ENCODE results near the gene E2F3. TPM values are rescaled to one million over a fixed set of nuclear protein-coding genes. Genes with fewer than 3 reads are reported as not detected.

Gene E2F3
- total and polyA plus RNA-seq, 4 donors, result 5.4 to 36.4 (median 17.0) TPM

- no peaks in the 10 kb centered on the region for H3K4me1 ChIP-seq (ENCODE audit: control insufficient read depth, insufficient read depth, low read length)
- no peaks in the 10 kb centered on the region for H3K27me3 ChIP-seq (ENCODE audit: control insufficient read depth, insufficient read depth, low read length)
- H3K36me3 ChIP-seq (ENCODE audit: control insufficient read depth, insufficient read depth, low read length), result no peaks in the 10 kb centered on the region
- H3K27ac ChIP-seq (ENCODE audit: low read depth, low read length), result no peak overlapping the region
- DNase-seq (ENCODE audit: low read depth in 4 of 6, low spot score in 6 of 6), result no peak
- H3K4me3 ChIP-seq (ENCODE audit: low read depth, low read length), result no peak overlapping the region
- no peaks in the 10 kb centered on the region for H3K9me3 ChIP-seq (ENCODE audit: control insufficient read depth, insufficient read depth, low read length)
- WGBS (ENCODE audit: insufficient coverage), result no CpG with 5 or more reads among the region's 1 CpG
Observed at GRCh38 chr6:20441236-20441635, 39.6 kb downstream of the E2F3 start.

- H3K9me3 ChIP-seq (ENCODE audit: control insufficient read depth, insufficient read depth, low read length), result no peaks in the 10 kb centered on the region
- DNase-seq (ENCODE audit: low read depth in 4 of 6, low spot score in 6 of 6), result no peak
- peaks cover under 1% of the 10 kb centered on the region for H3K4me1 ChIP-seq (ENCODE audit: control insufficient read depth, insufficient read depth, low read length)
- H3K36me3 ChIP-seq (ENCODE audit: control insufficient read depth, insufficient read depth, low read length), result no peaks in the 10 kb centered on the region
- H3K27ac ChIP-seq (ENCODE audit: low read depth, low read length), result no peak overlapping the region
- no peak overlapping the region for H3K4me3 ChIP-seq (ENCODE audit: low read depth, low read length)
- 80% methylated on average over 1 of the region's 7 CpGs for WGBS (ENCODE audit: insufficient coverage)
- H3K27me3 ChIP-seq (ENCODE audit: control insufficient read depth, insufficient read depth, low read length), result no peaks in the 10 kb centered on the region
Observed at GRCh38 chr6:20441921-20442320, 40.2 kb downstream of the E2F3 start.

GRCh38 chr6:20444786-20445271 lies 43.1 kb downstream of the E2F3 start:
- WGBS (ENCODE audit: insufficient coverage), result 100% methylated on average over 1 of the region's 5 CpGs
- Histone ChIP-seq H3K36me3 (ENCODE audit: control insufficient read depth, insufficient read depth, low read length) (no peaks in the 10 kb centered on the region), H3K27me3 (ENCODE audit: control insufficient read depth, insufficient read depth, low read length) (no peaks in the 10 kb centered on the region), H3K4me3 (ENCODE audit: low read depth, low read length) (no peak overlapping the region), H3K27ac (ENCODE audit: low read depth, low read length) (no peak overlapping the region), H3K9me3 (ENCODE audit: control insufficient read depth, insufficient read depth, low read length) (no peaks in the 10 kb centered on the region), H3K4me1 (ENCODE audit: control insufficient read depth, insufficient read depth, low read length) (peaks cover 2% of the 10 kb centered on the region)
- no peak for DNase-seq (ENCODE audit: low read depth in 4 of 6, low spot score in 6 of 6)

- DNase-seq (ENCODE audit: low read depth in 4 of 6, low spot score in 6 of 6), result no peak
- H3K36me3 ChIP-seq (ENCODE audit: control insufficient read depth, insufficient read depth, low read length), result no peaks in the 10 kb centered on the region
- H3K27ac ChIP-seq (ENCODE audit: low read depth, low read length), result no peak overlapping the region
- no peaks in the 10 kb centered on the region for H3K27me3 ChIP-seq (ENCODE audit: control insufficient read depth, insufficient read depth, low read length)
- H3K4me1 ChIP-seq (ENCODE audit: control insufficient read depth, insufficient read depth, low read length), result peaks cover 2% of the 10 kb centered on the region
- 56% methylated on average over 3 of the region's 3 CpGs for WGBS (ENCODE audit: insufficient coverage)
- H3K4me3 ChIP-seq (ENCODE audit: low read depth, low read length), result no peak overlapping the region
- peaks cover 2% of the 10 kb centered on the region for H3K9me3 ChIP-seq (ENCODE audit: control insufficient read depth, insufficient read depth, low read length)
Observed at GRCh38 chr6:20447157-20447556, 45.5 kb downstream of the E2F3 start.

- Histone ChIP-seq H3K36me3 (ENCODE audit: control insufficient read depth, insufficient read depth, low read length) (no peaks in the 10 kb centered on the region), H3K27ac (ENCODE audit: low read depth, low read length) (no peak overlapping the region)
- WGBS (ENCODE audit: insufficient coverage), result 60% methylated on average over 2 of the region's 4 CpGs
Observed at GRCh38 chr6:20447581-20448132, 46.0 kb downstream of the E2F3 start.

GRCh38 chr6:20448828-20449227 lies 47.1 kb downstream of the E2F3 start:
- DNase-seq (ENCODE audit: low read depth in 4 of 6, low spot score in 6 of 6), result no peak
- H3K9me3 ChIP-seq (ENCODE audit: control insufficient read depth, insufficient read depth, low read length), result peaks cover 2% of the 10 kb centered on the region
- no peaks in the 10 kb centered on the region for H3K27me3 ChIP-seq (ENCODE audit: control insufficient read depth, insufficient read depth, low read length)
- no peaks in the 10 kb centered on the region for H3K36me3 ChIP-seq (ENCODE audit: control insufficient read depth, insufficient read depth, low read length)
- H3K4me3 ChIP-seq (ENCODE audit: low read depth, low read length), result no peak overlapping the region
- WGBS (ENCODE audit: insufficient coverage), result no CpG with 5 or more reads among the region's 2 CpGs
- peaks cover 2% of the 10 kb centered on the region for H3K4me1 ChIP-seq (ENCODE audit: control insufficient read depth, insufficient read depth, low read length)
- H3K27ac ChIP-seq (ENCODE audit: low read depth, low read length), result no peak overlapping the region

More at GRCh38 chr6:20447581-20448132, 46.0 kb downstream of the E2F3 start:
- H3K9me3 ChIP-seq (ENCODE audit: control insufficient read depth, insufficient read depth, low read length), result peaks cover 2% of the 10 kb centered on the region
- DNase-seq (ENCODE audit: low read depth in 4 of 6, low spot score in 6 of 6), result peak in 1 of 6 donors; percentile 18
- H3K4me1 ChIP-seq (ENCODE audit: control insufficient read depth, insufficient read depth, low read length), result peaks cover 2% of the 10 kb centered on the region
- no peak overlapping the region for H3K4me3 ChIP-seq (ENCODE audit: low read depth, low read length)
- H3K27me3 ChIP-seq (ENCODE audit: control insufficient read depth, insufficient read depth, low read length), result no peaks in the 10 kb centered on the region

GRCh38 chr6:20454204-20454824 lies 52.6 kb downstream of the E2F3 start:
- no peaks in the 10 kb centered on the region for H3K4me1 ChIP-seq (ENCODE audit: control insufficient read depth, insufficient read depth, low read length)
- H3K27me3 ChIP-seq (ENCODE audit: control insufficient read depth, insufficient read depth, low read length), result no peaks in the 10 kb centered on the region
- 100% methylated on average over 1 of the region's 4 CpGs for WGBS (ENCODE audit: insufficient coverage)
- H3K36me3 ChIP-seq (ENCODE audit: control insufficient read depth, insufficient read depth, low read length), result no peaks in the 10 kb centered on the region
- H3K4me3 ChIP-seq (ENCODE audit: low read depth, low read length), result no peak overlapping the region
- DNase-seq (ENCODE audit: low read depth in 4 of 6, low spot score in 6 of 6), result no peak
- no peak overlapping the region for H3K27ac ChIP-seq (ENCODE audit: low read depth, low read length)
- peaks cover 2% of the 10 kb centered on the region for H3K9me3 ChIP-seq (ENCODE audit: control insufficient read depth, insufficient read depth, low read length)

GRCh38 chr6:20455251-20455940 lies 53.7 kb downstream of the E2F3 start:
- no peaks in the 10 kb centered on the region for H3K36me3 ChIP-seq (ENCODE audit: control insufficient read depth, insufficient read depth, low read length)
- no peak overlapping the region for H3K27ac ChIP-seq (ENCODE audit: low read depth, low read length)
- peak in 1 of 6 donors; percentile 12 for DNase-seq (ENCODE audit: low read depth in 4 of 6, low spot score in 6 of 6)
- no peaks in the 10 kb centered on the region for H3K4me1 ChIP-seq (ENCODE audit: control insufficient read depth, insufficient read depth, low read length)
- no peak overlapping the region for H3K4me3 ChIP-seq (ENCODE audit: low read depth, low read length)
- no peaks in the 10 kb centered on the region for H3K27me3 ChIP-seq (ENCODE audit: control insufficient read depth, insufficient read depth, low read length)
- peaks cover 2% of the 10 kb centered on the region for H3K9me3 ChIP-seq (ENCODE audit: control insufficient read depth, insufficient read depth, low read length)
- 100% methylated on average over 2 of the region's 5 CpGs for WGBS (ENCODE audit: insufficient coverage)

GRCh38 chr6:20458027-20458894 lies 56.6 kb downstream of the E2F3 start:
- H3K27me3 ChIP-seq (ENCODE audit: control insufficient read depth, insufficient read depth, low read length), result no peaks in the 10 kb centered on the region
- H3K36me3 ChIP-seq (ENCODE audit: control insufficient read depth, insufficient read depth, low read length), result no peaks in the 10 kb centered on the region
- WGBS (ENCODE audit: insufficient coverage), result 71% methylated on average over 1 of the region's 8 CpGs
- no peak overlapping the region for H3K27ac ChIP-seq (ENCODE audit: low read depth, low read length)
- no peaks in the 10 kb centered on the region for H3K9me3 ChIP-seq (ENCODE audit: control insufficient read depth, insufficient read depth, low read length)
- no peaks in the 10 kb centered on the region for H3K4me1 ChIP-seq (ENCODE audit: control insufficient read depth, insufficient read depth, low read length)
- no peak overlapping the region for H3K4me3 ChIP-seq (ENCODE audit: low read depth, low read length)
- DNase-seq (ENCODE audit: low read depth in 4 of 6, low spot score in 6 of 6), result no peak
